Adrenal gland (tissue), 12 donors: Measurements from ENCODE around the gene DHX34. TPM values are rescaled to one million over a fixed set of nuclear protein-coding genes. Genes with fewer than 3 reads are reported as not detected.
A peak's percentile ranks its signal among the peaks of the same experiment; 100 is the strongest.

Experiments
- DNase-seq, 7 donors: peaks; one replicate each; pipeline ENCODE4 v3.0.0-alpha.2; 2019 to 2020
- H3K27ac ChIP-seq, 5 donors: fragments of 200-600 bp; sonication (generic) in 4 of 5; 1 replicate in 3 of 5; 2 replicates in 2 of 5; pipeline versions ENCODE4 v1.5.1 to v1.8.0; 2016 to 2020; ENCODE audit warnings: mild to moderate bottlenecking in 1 of 5
- H3K27me3 ChIP-seq: fragments of 200-600 bp; 2 replicates; pipeline ENCODE4 v1.8.0; 2021
- H3K36me3 ChIP-seq, 2 donors: fragments of 200-600 bp; replicated peaks in 1 of 2; 1 replicate in 1 of 2; 2 replicates in 1 of 2; pipeline versions ENCODE4 v1.5.1 to v1.8.0; 2018 to 2022
- H3K4me1 ChIP-seq, 2 donors: fragments of 200-600 bp; replicated peaks in 1 of 2; 1 replicate in 1 of 2; 2 replicates in 1 of 2; pipeline versions ENCODE4 v1.5.1 to v1.8.0; 2018 to 2021
- H3K4me3 ChIP-seq, 4 donors: fragments of 200-600 bp; sonication (generic) in 3 of 4; one replicate each; pipeline ENCODE4 v1.5.1; 2016 to 2018
- H3K9me3 ChIP-seq, 3 donors: fragments of 200-600 bp; sonication (generic) in 1 of 3; replicated peaks in 1 of 3; 1 replicate in 2 of 3; 2 replicates in 1 of 3; pipeline versions ENCODE4 v1.5.1 to v1.8.0; 2016 to 2021
- POLR2A ChIP-seq, 2 donors: fragments of 450-650 bp; IDR thresholded peaks; one replicate each; pipeline ENCODE4 v1.6.1; 2017; ENCODE audit warnings: antibody characterized with exemption in 2 of 2, mild to moderate bottlenecking in 2 of 2, moderate library complexity in 1 of 2
- WGBS, 4 donors: extraction: QIAGEN DNeasy Blood & Tissue Kit in 2 of 4; methylation state at CpG; one replicate each; pipeline versions ENCODE4 v1.1.5 to v1.1.7; 2013 to 2017; 5-methylcytosine and 5-hydroxymethylcytosine counted together
- intact Hi-C, 2 donors: fragments of 100-400 bp; cut with DNase I; formaldehyde crosslinking; loops; one replicate each; pipeline versions ENCODE4 v1.14.1 to v1.15.0; 2022 to 2023
- polyA plus RNA-seq, 3 donors: library from polyadenylated mRNA; stranded (reverse); fragments of 200-250 nt in 2 of 3; fragments of 350-450 nt in 1 of 3; fragmentation: Illumina TruSeq in 1 of 3; extraction: RNeasy Lipid Tissue Mini Kit (QIAGEN cat#74804) in 1 of 3; gene quantifications; one replicate each; pipeline ENCODE4 v1.2.3, GENCODE V29; 2013 to 2014
- total RNA-seq, 9 donors: library from RNA; depleted of rRNA in 4 of 9; stranded (reverse); fragments of >200 nt in 4 of 9; fragments of 120-200 nt in 1 of 9; fragmentation: NEBNext Ultra II Directional in 1 of 9; extraction: Animal tissue kit (Norgen Biotek cat#: 25700) in 1 of 9; gene quantifications; one replicate each; pipeline versions ENCODE4 v1.1.0 to v1.2.4, GENCODE V29; 2013 to 2023
- TF ChIP-seq, protein P1 (sequence below), 6 experiments: fragments of 450-650 bp in 4 of 6; fragments of 200-600 bp in 2 of 6; sonication (generic) in 1 of 6; IDR thresholded peaks; 1 replicate in 5 of 6; 2 replicates in 1 of 6; pipeline versions ENCODE4 v1.5.1 to v1.8.0; 2016 to 2021; ENCODE audit warnings: antibody characterized with exemption in 6 of 6, mild to moderate bottlenecking in 2 of 6, moderate library complexity in 1 of 6
- donor health status: healthy with polysubstance abuse.
- donor health status: Bipolar disorder and iron deficiency.
- donor health status: DM: yes; HTN: yes; CAD: no.
- donor health status: DM: no; HTN: no; CAD: no.
- donor health status: DM: no; HTN: no; CAD: no.
- donor health status: DM: yes; HTN: yes; CAD: no.

The DHX34 gene
- total and polyA plus RNA-seq, 12 donors: 5.0 to 49.7 (median 11.2) TPM

DNA sequence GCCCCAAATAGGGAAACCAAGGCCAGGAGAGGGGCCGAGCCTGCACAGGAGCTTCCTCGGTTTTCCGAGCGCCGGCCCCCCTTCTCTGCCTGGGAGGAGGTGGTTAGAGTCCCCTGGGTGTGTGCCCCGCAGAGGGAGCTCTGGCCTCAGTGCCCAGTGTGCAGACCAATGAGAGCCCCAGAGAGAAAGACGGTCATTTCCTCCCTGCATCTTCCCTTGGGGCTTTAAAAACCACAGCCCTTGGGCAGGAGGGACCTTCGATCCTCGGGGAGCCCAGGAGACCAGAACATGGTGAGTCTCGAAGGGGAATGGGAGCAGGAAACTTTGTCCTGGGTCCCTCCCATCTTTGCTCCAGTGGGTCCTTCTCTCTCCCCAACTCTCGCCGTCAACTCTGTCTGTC lies 39.5 kb upstream of the DHX34 start, which contains the start of gene C5AR1:
C5AR1 (plus strand) TSS at position 254 of the 400 bp plus-strand sequence; CDS start at position 289, 35 bp downstream.
- Histone ChIP-seq H3K4me1 (peaks cover 0 to 14% of the 10 kb centered on the region in 2 donors), H3K36me3 (no peaks in the 10 kb centered on the region), H3K27ac (peak within 1 kb of the TSS in 4 of 5 donors; percentile 26 to 73 (median 50)), H3K9me3 (no peaks in the 10 kb centered on the region), H3K4me3 (peak within 1 kb of the TSS in 1 of 4 donors; percentile 42), H3K27me3 (no peaks in the 10 kb centered on the region)
- peak in 3 of 7 donors; percentile 37 to 51 (median 44) for DNase-seq
- peak in 1 of 2 donors; percentile 18 for TF ChIP-seq POLR2A (IDR thresholded peaks at IDR 0.05)
- TF ChIP-seq, protein P1, sequence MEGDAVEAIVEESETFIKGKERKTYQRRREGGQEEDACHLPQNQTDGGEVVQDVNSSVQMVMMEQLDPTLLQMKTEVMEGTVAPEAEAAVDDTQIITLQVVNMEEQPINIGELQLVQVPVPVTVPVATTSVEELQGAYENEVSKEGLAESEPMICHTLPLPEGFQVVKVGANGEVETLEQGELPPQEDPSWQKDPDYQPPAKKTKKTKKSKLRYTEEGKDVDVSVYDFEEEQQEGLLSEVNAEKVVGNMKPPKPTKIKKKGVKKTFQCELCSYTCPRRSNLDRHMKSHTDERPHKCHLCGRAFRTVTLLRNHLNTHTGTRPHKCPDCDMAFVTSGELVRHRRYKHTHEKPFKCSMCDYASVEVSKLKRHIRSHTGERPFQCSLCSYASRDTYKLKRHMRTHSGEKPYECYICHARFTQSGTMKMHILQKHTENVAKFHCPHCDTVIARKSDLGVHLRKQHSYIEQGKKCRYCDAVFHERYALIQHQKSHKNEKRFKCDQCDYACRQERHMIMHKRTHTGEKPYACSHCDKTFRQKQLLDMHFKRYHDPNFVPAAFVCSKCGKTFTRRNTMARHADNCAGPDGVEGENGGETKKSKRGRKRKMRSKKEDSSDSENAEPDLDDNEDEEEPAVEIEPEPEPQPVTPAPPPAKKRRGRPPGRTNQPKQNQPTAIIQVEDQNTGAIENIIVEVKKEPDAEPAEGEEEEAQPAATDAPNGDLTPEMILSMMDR (IDR thresholded peaks at IDR 0.05): no peak
- intact Hi-C loops: no loop called here
- WGBS, 4 donors: 46 to 54% (median 49%) methylated on average over 12 of the region's 12 CpGs

DNA sequence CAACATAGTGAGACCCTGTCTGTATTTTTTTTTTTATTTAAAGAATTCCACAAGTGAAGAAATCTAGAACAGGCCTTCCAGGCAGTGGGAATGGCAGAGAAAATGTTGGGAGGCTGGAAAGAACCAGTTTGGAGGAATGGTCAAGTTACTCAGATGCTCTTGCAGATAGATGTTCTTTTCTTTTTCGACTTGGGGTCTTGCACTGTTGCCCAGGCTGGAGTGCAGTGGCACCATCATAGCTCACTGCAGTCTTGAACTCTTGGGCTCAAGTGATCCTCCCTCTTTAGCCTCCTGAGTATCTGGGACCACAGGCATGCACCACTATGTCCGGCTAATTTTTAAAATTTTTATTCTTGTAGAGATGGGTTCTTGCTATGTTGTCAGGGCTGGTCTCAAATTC lies 38.8 kb upstream of the DHX34 start:
- Histone ChIP-seq H3K27me3 (no peaks in the 10 kb centered on the region), H3K36me3 (no peaks in the 10 kb centered on the region), H3K9me3 (no peaks in the 10 kb centered on the region), H3K4me1 (peaks cover 0 to 14% of the 10 kb centered on the region in 2 donors), H3K4me3 (peak overlapping the region in 1 of 4 donors; percentile 42), H3K27ac (peak overlapping the region in 4 of 5 donors; percentile 26 to 73 (median 50))
- WGBS, 4 donors: 78 to 96% (median 85%) methylated on average over 2 of the region's 2 CpGs
- TF ChIP-seq, protein P1 (IDR thresholded peaks at IDR 0.05): no peak
- no peak for TF ChIP-seq POLR2A (IDR thresholded peaks at IDR 0.05)
- no peak for DNase-seq
- intact Hi-C loops: no loop called here

DNA sequence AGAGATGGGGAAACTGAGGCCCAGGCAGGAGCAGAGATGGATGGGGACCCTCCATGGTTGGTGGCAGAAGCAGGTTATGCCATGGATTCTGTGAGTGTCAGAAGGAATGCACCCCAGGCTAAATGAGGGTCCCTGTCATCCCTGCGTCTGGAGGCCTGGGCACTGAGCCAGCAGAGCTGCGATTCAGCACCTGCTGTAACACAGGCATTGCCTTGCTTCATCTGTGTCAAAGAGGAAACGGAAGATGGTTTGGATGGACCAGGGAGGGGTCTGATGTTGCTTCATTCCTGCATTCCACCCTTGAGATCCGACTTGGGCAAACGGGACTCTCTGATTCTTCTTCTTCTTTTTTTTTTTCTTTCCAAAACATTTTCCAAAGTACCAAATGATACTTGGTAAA lies 38.3 kb upstream of the DHX34 start:
- intact Hi-C loops: no loop called here
- no peaks in the 10 kb centered on the region for H3K27me3 ChIP-seq
- H3K36me3 ChIP-seq: no peaks in the 10 kb centered on the region
- DNase-seq: peak in 6 of 7 donors; percentile 47 to 66 (median 54)
- TF ChIP-seq, protein P1 (IDR thresholded peaks at IDR 0.05): no peak
- TF ChIP-seq POLR2A (IDR thresholded peaks at IDR 0.05): no peak
- peak overlapping the region in 2 of 5 donors; percentile 68 to 73 for H3K27ac ChIP-seq
- H3K4me1 ChIP-seq: peaks cover 0 to 13% of the 10 kb centered on the region in 2 donors
- 15 to 45% (median 23%) methylated on average over 3 to 5 of the region's 5 CpGs for WGBS, 4 donors
- H3K9me3 ChIP-seq: no peaks in the 10 kb centered on the region
- H3K4me3 ChIP-seq: peak overlapping the region in 1 of 4 donors; percentile 42

DNA sequence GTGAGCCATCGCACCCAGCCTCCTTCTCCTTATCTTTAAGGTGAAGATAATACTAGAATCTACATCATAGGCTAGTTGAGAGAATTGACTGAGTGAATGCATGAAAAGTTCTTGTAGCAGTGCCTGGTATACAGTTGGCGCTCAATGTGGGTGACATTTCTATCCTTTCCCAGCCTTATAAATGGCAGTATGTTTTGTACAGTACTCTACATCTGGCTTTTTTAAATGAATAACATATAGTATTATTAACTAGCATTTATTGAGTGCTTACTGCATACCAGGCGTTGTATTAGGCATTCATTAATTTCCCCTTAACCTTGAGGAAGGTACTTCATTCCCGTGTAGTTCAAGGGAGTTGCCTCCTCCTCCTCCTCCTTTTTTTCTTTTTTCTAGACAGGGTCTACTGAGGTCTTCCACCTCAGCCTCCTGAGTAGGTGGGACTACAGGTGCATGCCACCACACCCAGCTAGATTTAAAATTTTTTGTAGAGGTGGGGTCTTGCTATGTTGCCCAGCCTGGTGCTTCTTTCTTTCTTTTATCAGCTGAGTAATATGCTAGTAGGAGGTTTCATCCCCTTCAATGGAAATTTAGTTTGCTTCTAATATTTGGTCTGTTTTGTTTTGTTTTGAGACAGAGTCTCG lies 36.6 kb upstream of the DHX34 start:
- H3K27me3 ChIP-seq: no peaks in the 10 kb centered on the region
- WGBS, 4 donors: 70 to 84% (median 79%) methylated on average over 5 of the region's 5 CpGs
- intact Hi-C loops: no loop called here
- peak overlapping the region in 1 of 4 donors; percentile 42 for H3K4me3 ChIP-seq
- DNase-seq: no peak
- peaks cover 0 to 10% of the 10 kb centered on the region in 2 donors for H3K4me1 ChIP-seq
- H3K27ac ChIP-seq: peak overlapping the region in 2 of 5 donors; percentile 86 to 88
- no peaks in the 10 kb centered on the region for H3K36me3 ChIP-seq
- no peak for TF ChIP-seq POLR2A (IDR thresholded peaks at IDR 0.05)
- TF ChIP-seq, protein P1 (IDR thresholded peaks at IDR 0.05): no peak
- no peaks in the 10 kb centered on the region for H3K9me3 ChIP-seq
